HG02759 (cell line): ENCODE data around the gene EPS15.

ENCODE experiments used
- ATAC-seq: cut with Tn5 transposase; IDR thresholded peaks from one replicate; pipeline ENCODE4 v1.9.1; 2021; ENCODE audit warnings: mild to moderate bottlenecking, moderate library complexity; ENCODE audit not compliant: unreplicated experiment

EPS15 gene

GRCh38 chr1:51323778-51324177 lies 195.3 kb downstream of the EPS15 start:
- ATAC-seq, result no peak

DNA sequence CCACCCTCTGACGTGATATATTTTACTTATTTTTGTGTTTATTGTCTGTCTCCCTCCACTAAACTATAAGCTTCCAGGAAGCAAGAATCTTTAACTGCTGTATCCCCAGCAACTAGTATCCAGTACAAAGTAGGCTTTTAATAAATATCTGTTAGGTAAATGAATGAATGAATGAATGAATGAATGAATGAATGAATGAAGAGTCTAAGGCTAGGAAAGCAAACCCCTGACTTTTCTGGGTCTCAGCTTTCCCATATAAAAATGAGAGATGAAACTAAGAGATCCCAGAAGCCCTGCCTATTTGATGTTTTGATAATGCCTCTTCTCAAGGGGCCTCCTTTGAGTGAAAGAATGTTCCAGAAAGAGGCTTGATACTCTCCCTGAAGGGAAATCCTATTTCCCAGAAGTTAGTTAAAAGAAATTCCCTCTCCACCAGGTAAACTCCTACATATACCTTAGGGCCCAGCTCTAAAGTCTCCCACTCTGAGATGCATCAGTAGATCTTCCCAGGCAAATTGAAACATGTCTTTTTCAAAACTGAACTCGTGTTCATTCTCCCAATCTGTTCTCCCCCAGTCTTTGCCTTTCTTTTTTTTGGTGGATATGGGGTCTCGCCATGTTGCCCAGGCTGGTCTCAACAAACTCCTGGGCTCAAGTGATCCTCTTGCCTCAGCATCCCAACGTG lies 196.5 kb downstream of the EPS15 start:
- ATAC-seq, result no peak

DNA sequence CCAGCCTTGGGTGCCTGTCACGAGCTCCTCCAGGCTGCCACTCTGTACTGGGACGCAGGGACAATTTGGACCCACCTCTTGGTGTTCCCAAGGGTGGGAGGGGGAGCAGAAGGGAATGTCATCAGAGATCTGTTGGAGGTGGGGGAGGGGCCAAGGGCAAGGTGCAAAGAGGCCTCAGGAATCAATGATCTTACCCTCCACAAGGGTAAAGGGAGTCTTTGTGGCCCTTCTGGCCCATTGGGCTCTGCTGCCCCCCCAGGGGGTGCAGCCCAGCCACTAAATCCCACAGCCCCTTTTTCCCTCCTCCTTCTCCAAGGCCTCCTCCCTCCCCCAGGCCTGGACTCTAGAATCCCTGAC lies 197.2 kb downstream of the EPS15 start:
- ATAC-seq, result no peak

DNA sequence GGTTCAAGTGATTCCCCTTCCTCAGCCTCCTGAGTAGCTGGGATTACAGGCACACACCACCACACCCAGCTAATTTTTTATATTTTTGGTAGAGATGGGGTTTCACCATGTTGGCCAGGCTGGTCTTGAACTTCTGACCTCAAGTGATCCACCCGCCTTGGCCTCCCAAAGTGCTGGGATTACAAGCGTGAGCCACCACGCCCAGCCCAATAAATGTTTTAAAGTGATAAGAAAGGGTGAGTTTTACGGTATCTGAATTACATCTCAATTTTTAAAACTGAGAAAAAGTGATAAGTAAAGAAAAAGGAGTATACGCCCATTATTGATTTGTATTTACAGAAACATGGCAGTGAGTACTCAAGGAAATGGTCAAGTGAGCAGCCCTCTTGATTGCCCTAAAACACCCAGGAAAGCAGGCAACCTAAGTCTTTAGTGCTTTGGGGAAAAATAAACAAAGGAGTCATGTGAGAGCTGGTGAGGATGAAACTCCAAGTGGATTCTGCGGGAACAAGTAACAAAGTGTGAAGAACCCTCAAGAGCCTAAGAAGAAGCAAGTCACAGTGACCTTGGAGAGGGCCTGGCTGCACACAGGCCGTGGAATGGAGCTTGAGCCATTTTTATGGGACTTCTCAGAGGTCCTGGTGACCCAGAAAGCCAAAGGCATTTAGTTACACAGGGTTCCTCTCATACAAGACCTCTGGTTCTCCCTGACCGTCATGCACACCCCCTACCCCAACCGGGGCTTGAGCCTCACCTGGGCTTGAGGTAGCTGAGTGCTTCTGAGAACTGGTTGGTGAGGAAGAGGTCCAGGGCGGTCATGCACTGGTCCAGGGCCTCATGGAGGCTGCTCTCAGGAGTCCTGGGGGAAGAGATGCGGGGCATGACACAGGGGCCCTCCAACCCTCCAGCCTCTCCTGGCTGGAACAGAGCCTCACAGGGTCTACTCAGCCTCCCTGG lies 197.8 kb downstream of the EPS15 start:
- ATAC-seq, result no peak

DNA sequence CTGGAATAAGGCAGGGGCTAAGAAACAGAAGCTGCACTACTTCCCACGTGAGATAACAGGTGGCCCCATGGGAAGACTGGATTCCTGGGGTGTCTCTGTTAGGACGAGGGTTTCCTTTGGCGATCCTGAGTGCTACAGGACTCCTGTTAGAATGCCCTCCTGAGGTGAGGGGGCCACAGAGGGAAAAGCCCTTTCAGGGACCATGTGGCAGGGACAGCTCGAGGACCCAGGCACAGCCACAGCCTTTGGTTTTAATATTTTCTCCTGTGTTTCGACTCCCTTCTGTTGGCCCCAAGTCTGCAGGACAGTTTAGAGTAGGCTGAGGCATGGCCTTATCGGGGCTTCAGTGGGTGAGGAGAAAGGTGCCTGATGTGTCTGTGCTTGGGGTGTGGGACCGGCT lies 201.3 kb downstream of the EPS15 start:
- no peak for ATAC-seq

GRCh38 chr1:51316846-51317120 lies 202.3 kb downstream of the EPS15 start:
- ATAC-seq, result no peak

- ATAC-seq, result no peak
Measured at GRCh38 chr1:51316113-51316845, 202.8 kb downstream of the EPS15 start.

- ATAC-seq, result no peak
Measured at GRCh38 chr1:51314974-51315373, 204.1 kb downstream of the EPS15 start.

- no peak for ATAC-seq
Measured at GRCh38 chr1:51313961-51314777, 204.9 kb downstream of the EPS15 start.

DNA sequence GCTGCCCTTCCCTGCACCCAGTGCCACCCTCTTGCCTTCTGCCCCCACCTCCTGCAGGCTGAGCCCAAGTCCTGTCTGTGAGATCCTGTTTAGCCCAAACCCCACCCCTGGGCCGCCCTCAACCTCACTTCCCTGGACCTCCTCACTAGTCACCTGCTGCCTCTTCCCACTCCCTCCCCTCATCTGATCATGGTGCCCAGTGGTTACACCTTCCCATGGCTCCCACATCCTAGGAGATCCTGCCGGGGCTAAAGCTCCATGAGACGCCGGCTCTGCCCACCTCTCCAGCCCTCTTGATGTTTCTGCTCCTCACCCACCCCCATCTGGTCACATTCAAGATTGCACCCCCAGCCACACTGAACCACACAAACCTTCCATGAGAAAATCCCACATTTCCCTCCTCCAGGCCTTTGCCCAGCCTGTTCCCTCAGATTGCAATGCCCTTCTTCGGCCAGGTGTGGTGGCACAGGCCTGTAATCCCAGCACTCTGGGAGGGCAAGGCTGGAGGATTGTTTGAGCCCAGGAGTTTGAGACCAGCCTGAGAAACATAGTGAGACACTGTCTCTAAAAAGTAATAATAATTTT lies 205.7 kb downstream of the EPS15 start:
- ATAC-seq, result no peak

DNA sequence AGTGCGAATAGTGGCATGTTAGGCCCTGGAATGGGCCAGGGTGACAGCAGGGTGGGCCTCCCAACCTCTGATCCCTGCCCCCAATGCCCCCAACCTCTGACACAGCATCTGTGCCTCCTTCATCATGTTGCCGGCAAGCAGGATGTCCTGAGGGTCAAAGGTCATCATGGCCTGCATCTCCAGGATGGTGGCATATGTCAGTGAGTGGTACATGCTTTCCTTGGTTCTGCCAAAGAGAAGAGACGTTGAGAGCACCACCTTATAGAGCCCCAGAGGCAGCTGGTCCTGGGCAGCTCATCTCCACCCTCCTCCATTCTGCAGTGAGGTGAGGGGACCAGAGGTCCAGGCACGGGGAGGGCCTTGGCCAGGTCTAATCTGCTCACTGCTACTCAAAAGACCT lies 206.3 kb downstream of the EPS15 start:
- no peak for ATAC-seq

DNA sequence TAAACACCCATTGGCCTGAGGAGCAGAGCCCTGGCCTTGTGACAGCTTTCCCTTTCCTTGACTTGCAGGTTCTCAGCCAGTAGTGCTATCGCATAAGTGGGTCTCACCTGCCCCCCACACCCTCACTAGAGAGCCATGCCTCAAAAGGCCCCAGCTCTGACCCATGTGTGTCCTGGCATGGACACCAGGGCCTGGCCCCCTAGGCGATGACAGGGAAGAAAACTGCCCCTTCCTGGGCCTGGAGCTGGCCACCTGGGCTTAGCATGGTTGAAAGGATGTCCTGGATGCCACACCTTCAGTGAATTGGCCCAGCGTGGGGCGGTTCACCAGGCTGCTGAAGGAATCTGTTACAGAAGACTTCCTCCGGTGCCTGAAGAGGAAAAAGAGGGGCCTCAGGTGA lies 207.2 kb downstream of the EPS15 start:
- no peak for ATAC-seq

DNA sequence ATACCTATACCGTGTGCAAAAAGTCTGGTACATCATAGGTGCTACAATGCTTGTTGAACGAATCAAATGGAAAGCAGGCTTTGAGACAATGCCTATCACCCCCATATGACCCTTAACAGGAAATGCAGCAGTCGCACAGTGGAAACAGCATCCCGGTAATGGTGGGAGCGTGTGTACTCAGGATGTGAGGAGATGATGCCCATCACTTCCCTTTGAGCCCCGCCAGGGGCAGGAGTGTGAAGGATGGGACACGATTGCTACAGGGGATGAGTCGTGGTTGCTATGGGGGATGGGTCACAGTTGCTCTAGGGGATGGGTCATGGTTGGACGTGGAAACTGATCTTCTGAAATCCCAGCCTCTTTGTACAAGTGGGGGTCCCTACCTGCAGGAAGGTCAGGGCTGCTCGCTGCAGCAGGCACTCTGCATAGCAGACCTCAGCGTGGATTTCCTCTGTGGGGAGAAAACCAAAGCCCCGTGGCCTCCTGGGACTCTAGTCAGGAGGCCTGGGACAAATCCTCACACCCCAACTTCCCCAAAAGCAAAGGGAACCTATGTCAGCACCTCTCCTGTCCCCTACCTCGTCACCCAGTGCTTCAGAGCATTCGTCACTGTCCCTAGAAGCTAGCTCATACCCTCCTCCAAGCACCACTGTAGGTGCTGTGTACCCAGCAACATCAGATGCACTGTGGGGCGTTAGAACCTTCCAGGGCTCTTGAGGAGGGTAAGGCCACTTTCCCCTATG lies 208.0 kb downstream of the EPS15 start:
- no peak for ATAC-seq

- no peak for ATAC-seq
Measured at GRCh38 chr1:51309291-51309690, 209.8 kb downstream of the EPS15 start.

GRCh38 chr1:51308636-51309035 lies 210.4 kb downstream of the EPS15 start:
- ATAC-seq, result no peak

- no peak for ATAC-seq
Measured at GRCh38 chr1:51306950-51307349, 212.1 kb downstream of the EPS15 start.

- peak; percentile 35 for ATAC-seq
Measured at GRCh38 chr1:51305371-51305823, 213.7 kb downstream of the EPS15 start.

DNA sequence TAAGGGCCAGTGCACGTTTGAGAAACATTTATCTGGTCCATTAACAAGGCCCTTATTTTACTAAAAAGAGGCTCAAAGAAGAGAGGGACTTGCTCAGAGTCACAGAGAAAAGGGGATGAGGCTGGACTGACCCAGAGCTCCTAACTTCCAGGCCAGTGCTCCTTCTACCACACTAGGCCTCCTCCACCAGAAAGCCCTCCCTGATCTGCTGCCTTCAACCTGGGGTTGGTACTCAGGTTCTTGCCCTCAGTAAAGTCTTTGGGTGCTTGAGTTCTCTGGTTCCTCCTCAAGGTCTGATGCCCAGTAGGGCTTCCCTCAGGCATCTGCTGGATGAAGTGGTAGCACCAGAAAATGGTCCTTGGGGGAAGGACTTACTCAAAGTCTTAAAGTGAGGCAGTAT lies 214.7 kb downstream of the EPS15 start:
- ATAC-seq, result no peak
